GM10248 (cell line): ENCODE data around the gene NELL1.

ENCODE experiments used
- CTCF ChIA-PET: fragments of 300-600 bp; sonication (Branson Sonifier 250); formaldehyde crosslinking; extraction: SDS; loops from one replicate; lab custom pipeline; 2021; ENCODE audit warnings: antibody characterized with exemption; lab: Yijun Ruan, JAX
- POLR2A ChIA-PET: fragments of 350-650 bp; sonication (Branson Sonifier 250); formaldehyde crosslinking; extraction: SDS; loops from one replicate; lab custom pipeline; 2020; ENCODE audit warnings: antibody characterized with exemption; lab: Yijun Ruan, JAX
- DNase-seq: peaks from one replicate; pipeline ENCODE4 v3.0.0; 2012; ENCODE audit errors: extremely low spot score
- CTCF ChIP-seq: IDR thresholded peaks from 2 replicates; pipeline ENCODE4 v1.5.1; 2012; ENCODE audit warnings: mild to moderate bottlenecking, low read depth; ENCODE audit errors: extremely low read depth, missing control alignments, control extremely low read depth

Gene NELL1

GRCh38 chr11:20731676-20732215 lies 62.4 kb downstream of the NELL1 start:
- DNase-seq, result no peak
- ChIA-PET POLR2A (no interaction called here), CTCF (interaction anchor here (2.3 kb wide), 1 partner anchor 16 kb away, joined by 7 read pairs; no protein-coding TSS in a partner anchor)
- TF ChIP-seq CTCF, result no peak

GRCh38 chr11:20739107-20739506 lies 69.7 kb downstream of the NELL1 start:
- ChIA-PET POLR2A (no interaction called here), CTCF (interaction anchor here (1.4 kb wide), 1 partner anchor 23 kb away, joined by 3 read pairs; no protein-coding TSS in a partner anchor)
- no peak for DNase-seq
- no peak for TF ChIP-seq CTCF

GRCh38 chr11:20739577-20739976 lies 70.2 kb downstream of the NELL1 start:
- POLR2A ChIA-PET, result no interaction called here
- no peak for TF ChIP-seq CTCF
- CTCF ChIA-PET, result interaction anchor here (1.4 kb wide), 1 partner anchor 24 kb away, joined by 3 read pairs; no protein-coding TSS in a partner anchor
- DNase-seq, result no peak

DNA sequence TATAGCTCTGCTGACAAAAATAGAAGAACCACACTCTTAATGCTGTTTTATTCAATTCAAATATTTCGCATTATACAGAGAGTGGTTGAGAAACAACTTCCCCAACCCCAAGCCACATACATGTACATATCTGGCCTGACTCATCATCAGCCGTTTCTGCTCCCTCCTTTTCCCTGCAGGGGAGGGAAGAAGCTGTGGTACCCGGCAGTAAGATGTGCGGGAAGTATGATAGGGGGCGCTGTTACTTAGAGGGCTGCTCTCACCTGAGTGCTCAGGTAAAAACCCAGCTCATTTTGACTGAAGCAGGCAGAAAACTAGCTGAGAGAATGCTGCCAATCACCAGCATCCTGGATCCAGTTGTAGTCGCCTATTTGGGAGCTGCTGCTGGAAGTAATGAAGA lies 85.5 kb downstream of the NELL1 start:
- DNase-seq, result no peak
- ChIA-PET POLR2A (no interaction called here), CTCF (interaction anchor here (0.7 to 1.5 kb wide), 3 partner anchors 11 to 118 kb away, joined by 3 to 4 read pairs (median 3); no protein-coding TSS in a partner anchor)
- TF ChIP-seq CTCF, result no peak

DNA sequence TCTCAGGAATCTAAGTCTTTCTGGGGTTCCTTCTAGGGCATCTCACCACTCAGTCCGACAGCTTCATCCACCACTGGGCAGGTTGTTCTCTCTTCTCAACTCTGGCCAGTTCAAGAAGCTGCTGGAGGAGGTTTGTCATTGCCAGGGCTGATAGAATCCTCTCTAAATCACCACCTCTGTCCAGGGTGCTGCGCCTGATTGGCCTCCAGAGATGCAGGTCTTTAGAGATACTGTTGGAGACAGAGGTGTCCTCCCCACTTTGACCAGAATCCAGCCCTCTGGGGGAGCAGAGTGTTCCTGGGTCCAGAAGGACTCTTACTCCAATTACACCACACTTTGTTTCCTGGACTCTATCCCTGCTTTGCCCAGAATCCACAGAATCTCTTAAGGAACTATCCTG lies 90.2 kb downstream of the NELL1 start:
- TF ChIP-seq CTCF, result no peak
- CTCF ChIA-PET, result no interaction called here
- POLR2A ChIA-PET, result no interaction called here
- DNase-seq, result no peak

- ChIA-PET POLR2A (no interaction called here), CTCF (interaction anchor here (1.2 to 1.4 kb wide), 3 partner anchors 11 to 15 kb away, joined by 3 read pairs; no protein-coding TSS in a partner anchor)
- no peak for TF ChIP-seq CTCF
- DNase-seq, result no peak
Measured at GRCh38 chr11:20760811-20761210, 91.4 kb downstream of the NELL1 start.
